Renal cortical epithelial cell (primary cell): ENCODE measurements around the gene CNN3. TPM values are rescaled to one million over a fixed set of nuclear protein-coding genes. Genes with fewer than 3 reads are reported as not detected.

Source experiments
- DNase-seq: peaks from one replicate; pipeline ENCODE4 v3.0.0-alpha.2; 2011; ENCODE audit warnings: low read depth
- total RNA-seq: library from RNA; depleted of rRNA; stranded (reverse); fragments of >200 nt; gene quantifications from 2 replicates; pipeline ENCODE4 v1.2.3, GENCODE V29; 2014

Gene CNN3
- total RNA-seq, 1 donor from 2014 or later: 714 TPM

DNA sequence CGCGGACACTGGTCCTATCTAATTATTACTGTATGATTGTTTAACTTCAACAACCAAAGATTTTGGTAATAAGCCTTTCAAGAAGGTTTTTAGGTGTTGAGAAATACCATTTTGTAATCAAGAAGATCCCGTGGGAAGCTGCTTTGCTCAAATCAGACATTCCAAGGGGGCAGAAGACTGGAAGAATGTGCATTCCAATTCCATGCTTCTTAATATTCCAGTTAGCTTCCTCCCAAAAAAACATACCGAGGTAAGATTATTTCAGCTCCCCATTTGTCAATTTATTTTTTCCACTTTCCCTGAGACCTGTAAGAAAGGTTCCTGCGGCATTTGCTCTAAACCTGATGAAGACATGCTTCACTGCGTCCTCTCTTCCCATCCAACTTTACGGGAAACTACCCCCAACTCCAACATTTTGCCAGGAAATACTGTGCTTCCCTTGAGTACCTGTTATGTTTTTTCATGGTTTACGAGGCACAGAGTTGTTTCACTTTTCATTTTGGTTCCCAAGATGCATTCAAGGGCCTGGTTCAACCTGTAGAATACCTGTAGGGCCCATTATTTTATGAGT lies 4.1 kb downstream of the CNN3 start:
- peak; percentile 88 for DNase-seq

DNA sequence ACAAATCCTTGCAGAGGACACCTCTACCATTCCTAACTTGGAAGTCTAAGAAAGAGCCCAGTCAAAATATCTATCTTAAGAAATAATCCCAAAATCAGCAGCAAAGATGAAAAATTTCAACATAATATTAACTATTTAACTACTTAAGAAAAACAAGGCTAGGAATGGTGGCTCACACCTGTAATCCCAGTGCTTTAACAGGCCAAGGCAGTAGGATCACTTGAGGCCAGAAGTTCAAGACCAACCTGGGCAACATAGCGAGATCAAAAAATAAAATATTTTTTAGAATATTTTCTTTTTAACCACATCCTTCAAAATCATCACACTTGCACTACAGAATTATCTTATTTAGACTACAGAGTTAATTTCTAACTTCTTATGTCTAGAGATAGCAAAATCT lies 4.9 kb downstream of the CNN3 start:
- DNase-seq: no peak

DNA sequence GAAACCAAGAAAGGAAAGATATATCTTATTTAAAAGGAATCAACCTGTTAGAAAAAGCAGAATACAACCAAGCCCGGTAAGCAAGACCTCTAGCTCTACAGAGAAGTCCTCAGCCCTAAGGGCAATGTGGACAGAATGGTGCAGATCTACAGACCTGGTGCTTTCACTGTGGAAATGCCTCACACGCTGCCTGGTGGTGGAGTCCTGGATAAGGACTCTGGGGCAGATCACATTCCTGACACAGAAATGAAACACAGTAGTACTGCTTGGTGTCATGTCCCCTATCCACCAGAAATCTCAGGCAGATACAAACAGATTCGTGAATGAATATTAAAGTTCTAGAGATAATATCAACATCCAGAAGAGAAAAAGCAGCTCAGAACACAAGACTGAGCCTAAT lies 6.8 kb downstream of the CNN3 start:
- DNase-seq: no peak

DNA sequence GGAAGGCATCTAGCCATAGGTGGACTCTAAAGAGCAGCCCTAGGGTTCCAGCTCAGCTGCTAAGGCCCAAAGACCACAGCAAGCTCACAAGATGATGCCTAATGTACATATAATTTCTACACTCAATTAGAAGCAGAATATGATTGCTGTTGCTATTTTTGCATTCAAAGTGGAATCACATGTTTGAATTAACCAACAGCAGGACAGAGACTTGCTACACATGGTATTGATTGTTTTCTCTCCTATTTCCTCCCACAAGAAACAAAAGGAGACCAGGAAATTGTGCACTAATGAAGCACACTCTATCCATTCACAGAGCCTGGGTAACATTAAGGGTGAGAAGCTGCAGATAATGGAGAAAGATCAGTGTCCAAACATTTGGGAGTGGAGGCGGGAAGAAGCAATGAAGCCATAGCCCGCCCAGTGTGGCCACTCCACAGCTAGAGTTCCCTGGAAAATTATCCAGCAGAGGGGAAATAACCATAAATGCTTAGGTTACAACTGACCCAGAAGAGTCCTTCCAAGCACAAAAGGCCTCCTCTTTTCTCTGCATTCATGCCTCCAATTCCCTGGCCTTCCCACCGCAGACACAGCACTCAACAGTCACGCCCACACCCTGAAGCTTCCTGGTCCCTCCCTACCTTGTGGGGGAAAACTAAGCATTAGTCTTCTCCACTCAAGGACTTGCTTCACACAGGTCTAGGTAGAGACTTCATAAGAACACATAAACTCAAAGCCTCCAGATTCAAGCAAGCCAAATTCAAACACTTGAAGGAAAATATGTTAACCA lies 7.5 kb downstream of the CNN3 start:
- no peak for DNase-seq

DNA sequence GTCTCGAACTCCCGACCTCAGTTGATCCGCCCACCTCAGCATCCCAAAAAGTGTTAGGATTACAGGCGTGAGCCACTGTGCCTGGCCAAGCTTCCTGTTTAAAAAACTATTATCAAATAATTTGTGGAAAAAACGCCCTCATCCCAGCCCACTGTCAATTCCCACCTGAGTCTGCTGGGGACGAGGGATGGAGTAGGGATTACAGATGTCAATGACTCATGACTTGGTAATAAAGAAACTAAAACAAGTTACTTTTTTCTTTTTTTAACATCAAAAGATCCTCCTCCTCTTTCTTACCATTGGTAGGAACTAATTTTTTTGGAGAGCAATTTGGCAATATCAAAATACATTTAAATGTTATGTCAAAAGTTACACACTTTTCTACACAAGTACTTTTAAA lies 9.7 kb downstream of the CNN3 start:
- no peak for DNase-seq

DNA sequence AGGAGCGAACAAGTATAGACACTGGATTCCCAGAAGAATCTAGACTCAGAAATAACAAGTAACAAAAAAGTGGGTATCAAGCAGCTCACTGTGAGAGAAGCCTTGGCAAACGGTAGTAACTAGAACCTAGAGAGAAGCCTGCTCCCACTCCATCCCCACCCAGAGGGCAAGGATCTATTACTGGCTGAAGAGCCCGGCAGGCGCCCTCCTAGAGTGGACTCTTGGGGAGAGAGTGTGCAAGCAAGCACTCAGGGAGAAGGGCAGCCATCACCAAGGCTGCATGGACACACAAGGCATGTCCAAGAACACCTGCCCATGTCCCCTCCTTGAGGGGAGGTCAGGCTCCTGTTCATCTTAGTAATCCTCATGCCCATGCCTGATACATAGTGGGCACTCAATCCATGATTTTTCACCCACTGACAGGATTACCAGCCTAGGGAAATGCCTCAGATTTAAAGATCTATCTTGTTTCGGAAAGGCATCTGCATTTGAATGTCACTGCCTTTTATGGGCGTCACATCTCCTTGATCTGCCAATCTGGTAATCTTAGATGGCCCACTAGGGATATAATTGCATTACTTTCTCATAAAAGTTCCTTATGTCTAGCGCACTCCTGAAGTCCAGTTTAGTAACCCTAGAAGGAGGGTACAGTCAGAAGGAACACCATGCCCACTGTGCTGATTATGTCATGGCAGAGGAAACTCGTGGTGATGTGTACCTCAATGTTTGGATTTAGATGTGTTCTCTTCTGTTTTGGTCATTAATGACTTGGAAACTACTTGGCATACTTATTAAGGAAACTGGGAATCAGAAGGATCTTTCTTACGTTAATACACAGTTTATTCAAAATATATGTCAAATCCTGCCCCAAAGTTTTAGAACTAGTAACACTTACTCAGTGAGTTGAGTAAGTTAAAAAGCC lies 14.4 kb downstream of the CNN3 start:
- no peak for DNase-seq

DNA sequence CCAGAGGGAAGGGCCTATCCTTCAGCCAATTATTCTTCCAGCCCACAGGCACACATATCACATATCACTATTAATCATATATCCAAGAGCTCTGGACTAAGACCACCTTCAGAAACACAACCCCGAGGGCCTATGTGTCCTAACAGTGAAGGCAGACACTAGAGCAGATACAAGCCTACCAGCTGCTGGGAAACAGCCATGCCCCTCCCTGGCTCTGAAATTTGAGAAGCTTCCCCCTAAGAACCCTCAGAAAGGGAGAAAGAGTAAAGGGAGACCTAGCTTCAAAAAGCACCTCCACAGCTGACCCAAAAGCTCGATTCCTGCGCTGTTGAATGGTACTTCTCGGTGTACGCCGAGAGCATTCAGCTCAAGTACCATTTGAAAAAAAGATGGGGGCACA lies 17.4 kb downstream of the CNN3 start:
- DNase-seq: no peak

DNA sequence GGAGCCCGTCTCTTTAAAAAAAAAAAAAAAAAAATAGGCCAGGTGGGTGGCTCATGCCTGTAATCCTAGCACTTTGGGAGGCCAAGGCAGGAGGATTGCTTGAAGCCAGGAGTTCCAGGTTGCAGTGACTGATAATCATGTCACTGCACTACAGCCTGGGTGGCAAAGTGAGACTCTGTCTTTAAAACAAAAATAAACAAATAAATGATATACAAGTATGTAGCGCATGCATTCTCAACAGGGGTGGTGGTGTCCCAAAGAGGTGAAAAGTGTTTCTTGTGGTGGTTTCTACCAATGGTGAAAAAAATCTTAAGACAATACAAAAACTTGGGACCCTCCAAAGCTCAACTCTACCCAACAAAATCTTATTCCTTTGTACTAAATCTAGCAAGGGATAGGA lies 17.9 kb downstream of the CNN3 start:
- no peak for DNase-seq

DNA sequence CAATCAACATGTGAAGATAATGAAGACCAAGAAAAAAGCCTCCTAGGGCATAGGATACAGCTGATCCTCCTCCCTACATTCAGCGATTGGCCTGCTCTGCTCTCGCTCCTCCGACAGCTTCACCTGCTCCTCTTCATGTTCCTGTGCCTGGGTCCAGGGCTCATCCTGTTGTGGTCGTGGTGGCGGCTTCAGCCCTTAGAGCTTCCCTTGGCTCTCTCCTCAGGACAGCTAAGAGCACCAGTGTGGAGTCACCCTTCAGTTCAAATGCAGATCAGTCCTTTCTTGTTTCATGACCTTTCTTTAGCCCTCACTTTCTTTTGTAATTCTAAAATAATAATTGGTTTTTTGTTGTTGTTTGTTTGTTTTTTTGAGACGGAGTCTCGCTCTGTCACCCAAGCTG lies 18.7 kb downstream of the CNN3 start:
- no peak for DNase-seq

DNA sequence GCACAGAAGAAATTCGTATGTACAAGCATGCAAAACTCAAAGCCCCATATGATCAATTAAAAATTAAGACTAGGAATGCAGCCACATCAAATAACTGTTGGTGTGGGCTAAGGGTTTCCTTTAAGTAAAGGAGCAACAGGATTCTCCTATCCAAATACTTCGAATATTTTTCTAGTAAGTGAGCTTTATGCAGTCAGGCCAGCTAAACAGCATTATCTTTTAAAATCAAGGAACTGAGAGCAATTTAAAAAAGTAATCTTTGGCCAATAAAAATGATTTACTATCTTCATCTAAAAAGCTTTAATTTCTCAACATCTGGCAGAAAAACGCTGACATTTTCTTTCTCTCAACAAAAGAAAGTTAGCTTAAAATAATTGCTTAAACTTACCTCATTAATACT lies 19.8 kb downstream of the CNN3 start:
- no peak for DNase-seq

DNA sequence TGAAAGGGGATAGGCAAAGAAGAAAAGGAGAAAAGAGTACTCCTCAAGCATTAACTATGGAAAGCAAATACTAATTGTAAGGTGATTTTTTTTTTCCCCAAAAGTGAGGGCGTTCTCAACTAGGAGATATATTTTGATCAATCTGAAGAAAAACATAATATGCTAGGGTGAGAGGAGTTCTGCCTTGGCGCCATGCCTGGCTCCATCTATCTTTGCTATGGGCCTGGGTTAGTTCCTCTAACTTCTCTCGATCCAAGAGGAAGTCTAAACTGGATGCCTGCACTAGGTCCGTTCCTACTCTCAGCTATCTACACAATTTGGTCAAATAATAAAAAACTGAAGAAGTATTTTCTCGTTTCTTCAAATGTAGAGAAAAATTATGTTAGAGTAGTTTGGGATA lies 20.5 kb downstream of the CNN3 start:
- no peak for DNase-seq

DNA sequence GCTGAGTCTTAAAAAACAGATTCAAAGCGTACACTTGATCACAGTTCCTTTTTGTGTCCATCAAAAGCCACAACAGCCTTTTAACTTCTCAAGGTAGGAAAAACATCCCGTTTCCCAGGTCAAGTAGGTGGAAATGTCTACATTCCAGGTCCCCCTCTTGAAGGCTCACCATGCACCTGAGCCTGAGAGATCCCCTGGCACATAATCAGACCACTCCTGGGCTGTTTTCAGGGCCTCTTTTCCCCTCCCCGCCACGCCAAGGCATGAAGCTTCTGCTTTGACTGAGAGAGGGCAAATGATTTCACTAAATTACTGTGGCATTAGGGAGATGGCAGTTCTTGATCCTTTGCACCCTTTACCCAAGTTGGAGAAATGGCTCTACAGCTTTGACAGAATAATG lies 21.7 kb downstream of the CNN3 start:
- DNase-seq: no peak

DNA sequence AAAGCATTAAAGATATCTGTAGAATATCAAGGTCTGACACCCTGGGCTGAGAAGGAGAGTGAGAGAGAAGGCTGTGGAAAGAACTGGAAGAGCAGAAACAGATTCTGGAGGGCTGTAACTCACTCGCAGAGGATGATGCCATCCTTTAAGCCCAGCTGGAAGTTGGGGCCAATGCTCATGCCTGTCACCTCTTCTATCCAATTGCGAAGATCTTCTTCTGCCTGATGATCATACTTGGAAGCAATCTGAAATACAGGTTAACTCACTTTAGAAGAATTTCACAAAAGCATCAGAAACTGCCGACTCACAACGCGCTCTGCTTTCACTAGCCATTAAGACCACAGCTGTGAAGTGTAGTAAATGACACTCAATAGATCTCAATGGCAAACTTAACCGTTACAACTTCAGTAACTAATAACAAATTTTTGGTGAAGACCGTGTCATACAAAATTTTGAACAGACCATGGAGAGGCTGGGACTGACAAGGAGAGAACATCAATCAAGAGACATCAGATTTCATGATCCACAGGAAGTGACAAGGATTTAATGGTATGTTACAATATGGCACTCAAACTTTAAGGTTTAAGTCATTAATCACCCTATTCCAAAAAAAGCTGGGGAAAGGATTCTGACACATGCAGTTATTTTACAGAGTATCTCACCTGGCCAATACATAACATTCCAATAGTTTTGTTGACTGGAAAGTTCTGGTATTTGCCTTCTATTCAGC lies 23.5 kb downstream of the CNN3 start:
- DNase-seq: no peak

DNA sequence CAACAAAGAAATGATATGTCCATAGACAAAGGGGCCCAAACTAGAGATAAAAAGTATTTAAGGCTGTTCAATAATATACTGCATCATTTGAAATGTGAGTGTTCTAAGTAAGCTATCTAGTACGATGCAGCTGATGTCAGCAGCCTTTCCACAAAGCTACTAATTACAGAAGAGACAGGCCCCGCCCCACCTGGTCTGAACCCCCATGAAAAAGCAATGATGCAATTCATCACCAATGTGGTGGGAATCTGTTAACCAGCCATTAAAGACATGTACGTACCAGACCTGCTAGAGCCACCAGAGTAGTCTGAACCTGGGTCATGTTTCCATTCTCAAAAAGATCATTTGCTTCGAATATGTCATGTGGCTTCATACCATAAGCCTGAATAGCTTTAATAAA lies 25.1 kb downstream of the CNN3 start:
- DNase-seq: no peak

DNA sequence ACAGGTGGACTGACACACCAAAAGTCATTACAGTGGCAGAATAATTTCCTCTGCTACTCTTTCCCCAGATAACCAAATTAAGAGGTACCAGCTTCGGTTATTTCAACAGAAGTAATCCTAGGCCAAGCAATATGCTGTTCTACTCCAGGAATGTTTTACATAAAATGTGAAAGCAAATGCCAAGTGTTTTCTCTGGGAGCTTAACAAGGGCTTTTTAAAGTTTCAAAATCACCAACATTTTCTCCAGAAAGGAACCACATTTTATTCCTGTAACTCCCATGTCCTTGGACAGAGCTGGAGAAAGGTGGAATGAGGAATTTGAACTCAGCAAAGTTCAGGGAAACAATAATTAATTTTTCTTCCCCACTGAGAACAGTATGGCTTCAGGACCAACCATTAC lies 27.2 kb downstream of the CNN3 start:
- DNase-seq: peak; percentile 42

DNA sequence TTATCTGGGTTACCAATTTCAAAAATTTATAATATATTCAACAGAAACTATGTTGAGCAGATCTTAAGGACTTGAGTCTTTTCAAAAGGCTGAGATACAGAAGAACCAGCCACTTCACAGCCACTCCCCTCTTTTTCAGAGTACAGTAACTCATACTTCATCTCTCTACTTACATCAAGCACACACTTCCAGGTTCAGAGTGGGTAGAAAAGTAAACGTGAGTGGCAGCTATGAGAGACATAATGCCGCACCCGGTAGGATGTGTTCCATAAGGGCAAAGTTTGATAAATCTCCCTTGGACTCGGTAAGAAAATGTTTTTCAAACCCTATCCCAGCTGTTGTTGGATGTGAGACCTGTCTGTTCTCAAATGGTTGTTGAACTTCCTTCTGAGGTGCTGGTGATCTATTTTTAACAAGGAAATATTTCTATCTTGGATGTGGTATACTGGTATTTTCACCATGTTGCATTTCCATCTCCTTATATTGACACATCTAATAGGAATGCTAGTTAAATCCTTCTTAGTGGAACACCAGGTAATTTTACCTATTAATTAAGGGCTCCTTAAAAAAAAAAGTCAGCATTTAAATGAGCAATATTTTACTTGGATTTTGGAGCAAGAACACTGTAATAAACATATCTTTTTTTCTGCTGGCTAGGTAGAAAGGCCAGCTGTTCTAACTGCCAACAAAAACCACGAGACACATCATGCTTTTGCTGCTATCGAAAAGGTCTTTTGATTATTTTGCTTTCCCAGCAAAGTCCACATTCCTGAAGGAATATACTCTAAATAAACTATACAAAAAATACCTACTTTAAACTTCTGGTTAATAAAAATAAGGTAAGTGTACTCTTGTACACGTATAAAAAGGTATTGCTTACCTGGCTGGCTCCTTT lies 28.2 kb downstream of the CNN3 start:
- peak; percentile 21 for DNase-seq

DNA sequence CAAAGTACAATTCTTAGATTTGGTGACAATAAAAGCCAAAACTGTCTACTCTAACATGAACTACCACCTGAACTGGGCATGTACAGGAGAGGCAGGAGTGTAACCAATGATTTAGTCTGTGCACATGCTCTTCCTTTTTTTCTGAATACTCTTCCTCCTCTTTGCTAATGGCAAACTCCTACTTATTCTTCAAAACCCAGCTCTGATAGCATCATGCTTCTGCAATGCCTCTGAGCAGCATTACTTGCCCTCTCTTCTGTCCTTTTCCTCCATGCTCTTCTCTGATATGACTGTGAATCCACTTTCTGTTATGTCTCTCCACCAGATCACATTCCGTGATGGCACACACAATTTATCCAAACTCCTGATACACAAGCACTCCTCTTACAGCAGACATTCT lies 31.4 kb downstream of the CNN3 start:
- no peak for DNase-seq

DNA sequence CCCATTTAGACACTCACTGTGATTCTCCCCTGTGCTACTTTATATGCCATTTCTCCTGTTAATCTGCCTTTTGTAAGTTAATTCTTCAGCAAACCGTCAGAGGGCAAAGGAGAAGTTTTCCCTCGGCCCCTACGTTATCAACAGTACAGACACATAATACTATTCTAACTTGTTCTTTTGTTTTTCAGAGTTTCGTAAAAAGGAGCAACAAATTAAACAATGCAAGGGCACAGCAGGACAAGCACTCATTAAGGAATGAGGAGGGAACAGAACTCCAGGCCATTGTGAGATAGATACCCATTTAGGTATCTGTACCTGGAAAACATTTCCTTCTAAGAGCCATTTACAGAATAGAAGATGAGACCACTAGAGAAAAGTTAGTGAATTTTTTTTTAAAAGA lies 32.3 kb downstream of the CNN3 start:
- DNase-seq: no peak

DNA sequence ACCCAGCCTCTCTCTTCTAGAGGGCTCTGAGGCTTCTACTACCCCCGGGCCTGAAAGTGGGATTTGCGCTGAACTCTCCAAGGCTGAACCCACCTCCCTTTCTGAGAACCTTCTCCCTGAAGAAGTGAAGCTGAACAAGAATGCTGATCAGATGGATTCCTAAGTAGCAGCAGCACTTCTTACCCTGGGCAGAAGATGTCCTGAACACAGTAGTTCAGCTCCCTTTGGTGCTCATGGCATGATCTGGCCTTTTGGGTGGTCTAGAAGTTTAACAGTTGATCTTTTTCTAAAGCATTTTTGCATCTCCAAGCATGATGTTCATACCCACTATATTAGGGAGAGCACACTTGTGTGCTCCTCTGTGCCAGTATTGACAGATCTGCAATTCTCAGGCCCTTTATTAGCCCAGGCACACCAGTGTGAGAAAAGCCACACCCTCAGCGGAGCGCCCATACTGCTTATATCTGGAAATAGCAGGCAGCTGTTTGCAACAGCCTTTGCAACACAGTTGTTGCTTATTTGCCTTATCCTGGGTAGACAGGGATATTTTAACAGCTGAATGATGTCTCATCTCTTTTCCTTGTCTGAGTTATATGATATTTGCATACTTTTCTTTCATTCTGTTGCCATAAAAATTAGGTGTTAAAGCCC lies 34.2 kb downstream of the CNN3 start:
- DNase-seq: no peak

DNA sequence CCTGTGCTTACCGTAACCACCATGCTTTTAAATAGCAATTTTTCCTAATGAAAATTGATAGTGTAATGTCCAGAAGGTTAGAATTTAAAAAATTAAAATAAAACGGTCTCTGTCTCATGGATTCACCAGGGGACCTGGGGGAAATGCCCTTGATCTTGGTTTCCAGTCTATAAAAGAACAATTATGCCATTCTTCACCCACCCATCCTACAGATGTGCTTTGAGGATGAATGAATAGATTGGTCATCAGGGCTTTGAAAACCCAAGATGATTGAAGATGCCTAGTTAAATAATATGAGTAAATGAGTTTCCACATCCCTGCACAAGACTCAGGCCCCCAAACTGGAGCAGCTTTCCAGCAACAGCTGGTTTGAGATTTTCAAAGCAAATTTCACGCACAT lies 38.7 kb downstream of the CNN3 start:
- DNase-seq: no peak
